Duodenal mucosa (tissue), 2 donors: Measurements from ENCODE around the gene RBBP8NL.

Source experiments
- H3K27ac ChIP-seq: one replicate; pipeline ENCODE4 v1.7.0; 2013; ENCODE audit warnings: low read depth, low read length
- H3K27me3 ChIP-seq, 2 donors: one replicate each; pipeline ENCODE4 v1.7.0; 2013; ENCODE audit warnings: low read length in 2 of 2, control low read depth in 1 of 2; ENCODE audit not compliant: insufficient read depth in 2 of 2, control insufficient read depth in 1 of 2
- H3K36me3 ChIP-seq, 2 donors: one replicate each; pipeline ENCODE4 v1.7.0; 2013; ENCODE audit warnings: low read length in 2 of 2, control low read depth in 1 of 2; ENCODE audit not compliant: insufficient read depth in 2 of 2, control insufficient read depth in 1 of 2
- H3K4me1 ChIP-seq, 2 donors: one replicate each; pipeline ENCODE4 v1.7.0; 2013; ENCODE audit warnings: low read length in 2 of 2, control low read depth in 1 of 2; ENCODE audit not compliant: insufficient read depth in 2 of 2, control insufficient read depth in 1 of 2
- H3K4me3 ChIP-seq, 2 donors: one replicate each; pipeline ENCODE4 v1.7.0; 2013; ENCODE audit warnings: low read length in 2 of 2, low read depth in 1 of 2
- H3K9ac ChIP-seq, 2 donors: one replicate each; pipeline ENCODE4 v1.7.0; 2013; ENCODE audit warnings: low read length in 2 of 2, low read depth in 1 of 2
- H3K9me3 ChIP-seq, 2 donors: one replicate each; pipeline ENCODE4 v1.7.0; 2013; ENCODE audit warnings: low read length in 2 of 2, control low read depth in 1 of 2; ENCODE audit not compliant: control insufficient read depth in 1 of 2

RBBP8NL gene

DNA sequence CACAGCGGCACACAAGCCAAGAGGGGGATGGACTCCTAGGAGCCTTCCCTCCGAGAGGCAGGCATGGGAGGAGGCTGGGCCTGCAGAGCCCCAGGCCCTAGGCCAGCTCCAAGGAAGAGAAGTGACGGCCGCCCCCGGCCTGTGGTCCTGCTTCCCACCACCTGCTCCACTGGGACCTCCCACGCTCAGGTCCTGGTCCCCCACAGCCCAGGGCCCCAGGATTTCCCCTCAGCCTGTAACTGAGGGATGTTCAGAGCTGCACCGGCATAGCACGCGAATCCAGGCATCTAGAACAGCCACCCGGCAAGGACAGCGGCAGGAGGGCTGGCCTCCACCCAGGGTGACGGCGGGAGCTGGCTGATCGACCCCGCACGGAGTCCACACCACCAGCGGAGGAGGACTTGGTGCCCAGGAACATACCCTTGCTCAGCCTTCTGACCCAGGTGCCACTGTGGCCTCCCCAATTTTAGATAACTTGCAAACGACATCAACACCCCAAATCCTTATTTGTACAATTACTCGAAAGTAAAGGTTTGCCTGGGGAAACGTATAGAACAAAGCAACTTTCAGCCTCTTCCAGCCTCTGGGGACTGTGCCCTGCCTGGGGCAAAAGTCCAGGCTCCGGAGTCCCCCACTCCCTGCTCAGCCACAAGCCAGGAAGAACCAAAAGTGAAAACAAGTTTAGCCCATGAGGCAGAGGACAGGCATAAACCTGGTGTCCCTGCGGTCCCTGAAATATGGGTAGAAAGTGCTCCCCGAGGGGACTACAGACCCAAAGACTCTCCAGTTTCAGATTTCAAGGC, 45.0 kb upstream of the RBBP8NL start:
- Histone ChIP-seq H3K4me1 (peaks cover 4 to 8% of the 10 kb centered on the region in 2 donors), H3K27me3 (no peaks in the 10 kb centered on the region), H3K4me3 (peak overlapping the region; percentile 70 to 71), H3K27ac (peak overlapping the region; percentile 77), H3K9ac (peak overlapping the region; percentile 73 to 88), H3K36me3 (no peaks in the 10 kb centered on the region), H3K9me3 (no peaks in the 10 kb centered on the region)

DNA sequence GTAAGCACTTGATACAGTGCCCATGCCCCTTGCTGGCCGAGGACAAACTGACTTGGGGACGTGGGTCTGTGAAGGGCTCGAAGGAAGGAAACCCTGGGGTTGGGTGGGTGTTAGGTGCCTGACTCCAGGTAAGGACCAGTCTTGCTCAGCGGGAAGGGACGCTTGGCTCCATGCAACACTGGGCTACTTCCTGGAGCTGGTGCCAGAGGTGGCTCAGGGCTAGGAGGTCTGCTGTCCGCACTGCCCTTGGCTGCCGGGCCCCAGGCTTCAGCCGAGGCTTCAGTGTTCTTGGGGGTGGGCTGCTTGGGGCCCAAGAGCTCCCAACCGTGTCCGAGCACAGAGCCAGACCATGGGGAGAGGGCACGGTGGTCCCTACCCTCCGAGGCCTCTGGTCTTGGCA, 43.1 kb upstream of the RBBP8NL start:
- Histone ChIP-seq H3K27ac (no peak overlapping the region), H3K36me3 (no peaks in the 10 kb centered on the region), H3K4me3 (no peak overlapping the region), H3K9me3 (no peaks in the 10 kb centered on the region), H3K27me3 (no peaks in the 10 kb centered on the region), H3K9ac (no peak overlapping the region), H3K4me1 (peaks cover 4 to 8% of the 10 kb centered on the region in 2 donors)

DNA sequence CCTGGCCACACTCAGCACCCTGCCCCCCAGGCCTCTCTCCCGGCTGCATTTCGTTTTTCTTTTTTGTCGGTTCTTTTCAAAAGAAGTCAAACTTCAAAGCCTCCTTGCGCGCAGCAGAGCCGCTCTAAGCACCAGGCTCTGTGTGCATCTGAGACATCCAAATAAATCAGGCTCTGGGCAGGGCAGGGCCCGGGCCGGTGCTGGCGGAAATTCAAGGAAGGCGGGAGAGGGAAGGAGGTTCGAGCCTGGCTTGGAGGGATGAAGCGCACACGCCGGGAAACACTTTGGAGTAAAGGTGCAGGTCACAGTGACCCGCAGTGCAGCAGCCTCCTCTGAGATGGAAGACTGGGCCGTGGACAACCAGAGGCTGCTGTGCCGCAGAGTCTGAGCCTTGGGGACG, 42.7 kb upstream of the RBBP8NL start:
- no peak overlapping the region for H3K27ac ChIP-seq
- H3K36me3 ChIP-seq: no peaks in the 10 kb centered on the region
- H3K4me3 ChIP-seq: no peak overlapping the region
- peaks cover 4 to 8% of the 10 kb centered on the region in 2 donors for H3K4me1 ChIP-seq
- no peak overlapping the region for H3K9ac ChIP-seq
- no peaks in the 10 kb centered on the region for H3K27me3 ChIP-seq
- no peaks in the 10 kb centered on the region for H3K9me3 ChIP-seq

DNA sequence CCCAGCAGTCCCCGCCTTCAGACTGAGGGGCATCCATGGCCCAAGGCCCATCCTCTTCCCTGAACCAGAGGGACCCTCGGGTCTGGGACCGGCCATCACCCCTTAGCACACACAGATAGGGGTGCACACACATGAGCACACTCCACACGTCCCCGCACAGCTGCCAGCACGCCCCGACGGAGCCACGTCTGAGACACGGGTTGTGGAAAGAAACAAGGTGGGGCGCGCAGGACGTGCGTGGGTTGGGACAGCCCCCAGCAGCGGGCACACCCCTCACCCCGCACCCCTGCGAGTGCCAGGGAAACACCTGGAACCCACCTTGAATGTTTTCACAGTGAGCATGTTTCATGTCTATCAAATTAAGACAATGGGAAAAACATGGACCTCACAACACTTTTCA, 42.0 kb upstream of the RBBP8NL start:
- Histone ChIP-seq H3K36me3 (no peaks in the 10 kb centered on the region), H3K4me1 (peaks cover 4 to 8% of the 10 kb centered on the region in 2 donors), H3K9me3 (no peaks in the 10 kb centered on the region), H3K27me3 (no peaks in the 10 kb centered on the region), H3K27ac (no peak overlapping the region), H3K9ac (no peak overlapping the region), H3K4me3 (no peak overlapping the region)

DNA sequence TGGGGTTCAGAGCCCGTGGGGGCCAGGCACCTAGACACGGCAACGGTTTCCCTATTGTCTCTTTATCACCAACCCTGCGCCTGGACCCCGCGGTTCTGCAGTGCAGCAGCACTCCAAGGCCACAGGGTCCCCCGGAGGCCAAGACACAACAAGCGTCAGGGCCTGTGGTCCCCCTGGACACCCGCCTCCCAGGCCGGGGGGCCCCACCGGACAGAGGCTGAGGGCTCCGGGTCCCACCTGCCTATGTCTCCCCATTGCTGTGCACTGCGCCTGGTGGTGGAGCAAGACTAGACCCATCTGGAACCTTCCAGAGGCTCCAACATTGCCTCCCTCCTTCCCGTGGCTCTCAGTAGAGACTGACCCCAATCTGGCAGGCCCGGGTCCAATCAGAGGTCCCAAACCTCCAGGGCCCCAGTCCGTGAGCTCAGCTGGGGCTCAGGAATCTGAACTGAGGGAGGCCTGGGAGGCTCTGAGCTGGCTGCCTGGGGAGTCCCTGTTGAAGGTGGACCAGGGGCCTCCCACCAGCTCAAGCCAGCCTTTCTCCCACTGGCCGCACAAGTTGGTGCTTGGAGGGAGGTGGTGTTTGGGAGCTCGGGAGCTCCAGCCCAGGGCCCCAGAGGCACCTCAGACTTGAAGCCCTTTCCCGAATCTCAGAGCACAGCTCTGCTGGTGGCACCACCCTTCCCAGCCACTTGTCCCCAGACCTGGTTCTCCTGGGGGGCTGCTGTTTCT, 39.6 kb upstream of the RBBP8NL start:
- peaks cover 4% of the 10 kb centered on the region in 2 donors for H3K4me1 ChIP-seq
- no peaks in the 10 kb centered on the region for H3K27me3 ChIP-seq
- H3K9ac ChIP-seq: no peak overlapping the region
- H3K9me3 ChIP-seq: no peaks in the 10 kb centered on the region
- H3K36me3 ChIP-seq: peaks cover 0 to 4% of the 10 kb centered on the region in 2 donors
- no peak overlapping the region for H3K27ac ChIP-seq
- H3K4me3 ChIP-seq: no peak overlapping the region

DNA sequence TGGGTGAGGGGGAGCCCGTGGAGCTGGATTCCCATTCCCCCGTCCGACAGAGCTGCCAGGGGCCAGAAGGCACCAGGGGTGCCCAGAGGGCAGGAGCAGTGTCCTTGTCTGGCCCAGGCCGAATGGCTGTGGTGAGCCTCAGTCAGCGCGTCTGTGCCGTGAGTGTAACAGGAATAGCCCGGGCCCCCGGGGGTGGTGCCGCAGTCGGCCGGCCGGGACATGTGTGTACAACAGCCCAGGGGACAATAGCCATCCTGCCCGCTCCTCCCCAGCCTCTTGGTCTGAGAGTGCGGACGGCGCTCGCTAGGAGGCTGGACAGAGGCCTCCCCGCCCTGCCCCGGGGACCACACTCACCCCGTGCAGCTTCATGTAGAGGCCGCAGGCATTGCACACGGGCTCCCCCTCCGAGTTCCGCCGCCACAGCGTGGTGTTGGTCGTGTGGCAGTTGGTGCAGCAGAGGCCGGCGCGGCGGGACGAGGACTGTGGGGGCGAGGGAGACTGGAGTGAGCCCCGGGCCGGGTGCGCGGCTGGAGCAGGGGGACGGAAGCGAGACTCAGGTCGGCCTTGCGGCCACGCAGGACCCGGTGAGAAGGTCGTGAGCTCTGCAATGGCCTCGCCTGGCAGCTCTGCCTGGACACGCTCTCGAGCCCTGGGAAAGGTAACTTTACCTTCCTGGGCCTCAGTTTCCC, 38.9 kb upstream of the RBBP8NL start:
- Histone ChIP-seq H3K4me3 (no peak overlapping the region), H3K9me3 (no peaks in the 10 kb centered on the region), H3K9ac (no peak overlapping the region), H3K27ac (no peak overlapping the region), H3K27me3 (no peaks in the 10 kb centered on the region), H3K4me1 (peaks cover 6 to 7% of the 10 kb centered on the region in 2 donors), H3K36me3 (peaks cover 0 to 4% of the 10 kb centered on the region in 2 donors)

DNA sequence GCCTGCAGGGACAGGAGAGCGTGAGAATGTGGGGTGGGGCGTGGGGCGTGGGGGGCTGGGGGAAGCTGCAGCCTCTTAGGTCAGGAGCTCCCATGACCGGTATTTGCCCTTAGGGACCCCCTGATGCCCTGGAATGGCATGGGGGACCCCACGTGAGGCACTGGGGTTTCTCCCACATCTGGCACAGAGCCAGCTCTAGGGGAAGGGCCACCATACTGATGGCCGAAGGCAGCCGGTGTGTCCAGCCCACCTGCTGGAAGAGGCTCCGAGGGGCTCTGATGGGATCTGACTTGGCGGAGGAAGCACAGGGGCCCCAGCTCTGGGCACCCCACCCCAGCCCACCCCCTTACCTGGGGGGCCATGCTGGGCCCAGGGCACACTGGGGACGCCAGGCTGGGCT, 37.7 kb upstream of the RBBP8NL start:
- H3K9me3 ChIP-seq: no peaks in the 10 kb centered on the region
- peaks cover 0 to 4% of the 10 kb centered on the region in 2 donors for H3K36me3 ChIP-seq
- H3K27ac ChIP-seq: no peak overlapping the region
- peaks cover 9% of the 10 kb centered on the region in 2 donors for H3K4me1 ChIP-seq
- no peak overlapping the region for H3K9ac ChIP-seq
- H3K27me3 ChIP-seq: no peaks in the 10 kb centered on the region
- no peak overlapping the region for H3K4me3 ChIP-seq

DNA sequence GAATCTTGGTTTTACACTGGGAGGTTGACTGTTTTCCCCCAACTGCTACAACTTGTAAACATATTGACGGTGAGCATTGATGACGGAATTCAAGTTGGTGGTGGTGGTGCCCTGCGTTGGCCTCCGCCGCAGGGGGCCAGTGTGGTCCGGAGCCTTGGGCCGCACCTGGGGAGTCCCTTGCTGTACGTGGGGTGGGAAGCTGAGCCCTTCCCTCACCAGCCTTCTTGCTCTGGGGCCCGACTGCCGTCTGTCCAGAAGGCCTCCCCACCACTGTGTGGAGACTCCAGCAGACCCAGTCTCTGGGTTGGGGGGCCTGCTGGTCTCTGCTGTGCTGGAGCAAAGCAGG, 37.1 kb upstream of the RBBP8NL start:
- no peak overlapping the region for H3K9ac ChIP-seq
- H3K4me1 ChIP-seq: peaks cover 9% of the 10 kb centered on the region in 2 donors
- H3K36me3 ChIP-seq: peaks cover 0 to 4% of the 10 kb centered on the region in 2 donors
- no peaks in the 10 kb centered on the region for H3K27me3 ChIP-seq
- no peaks in the 10 kb centered on the region for H3K9me3 ChIP-seq
- no peak overlapping the region for H3K27ac ChIP-seq
- H3K4me3 ChIP-seq: no peak overlapping the region

DNA sequence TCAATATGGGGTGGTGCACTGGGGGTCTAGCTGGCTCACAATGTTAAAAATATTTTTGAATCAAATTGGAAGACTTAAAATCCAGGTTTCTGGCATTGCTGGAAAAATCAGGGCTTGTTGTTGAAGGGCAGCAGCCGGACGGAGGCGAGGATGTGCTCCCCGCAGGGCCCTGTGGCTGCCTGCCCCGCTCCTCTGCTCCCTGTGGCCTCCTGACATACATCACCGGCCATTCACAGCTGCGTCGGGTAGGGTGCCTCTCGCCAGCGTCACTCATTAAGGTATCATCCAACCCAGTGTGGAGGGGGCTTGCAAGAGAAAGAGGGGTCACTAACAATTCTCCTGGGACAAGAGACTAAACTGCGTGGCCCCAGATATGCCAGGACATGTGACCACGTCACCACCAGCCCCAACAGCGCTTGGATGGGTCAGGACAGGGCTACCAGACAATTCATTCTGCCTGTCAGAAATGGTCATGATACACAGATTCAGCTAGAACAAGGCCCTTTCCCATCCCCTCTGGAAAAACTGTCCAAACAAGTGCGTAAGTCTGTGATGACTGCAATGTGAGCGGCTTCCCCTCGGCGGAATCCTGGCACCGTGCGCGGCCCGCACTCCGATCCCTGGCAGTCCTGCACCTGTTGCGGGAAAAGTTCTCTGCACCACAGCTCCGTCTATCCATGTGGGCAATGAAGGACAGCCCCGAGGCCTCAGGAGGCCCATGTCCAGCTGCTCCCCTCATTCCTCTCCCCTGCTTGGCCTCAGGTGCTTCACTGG, 36.5 kb upstream of the RBBP8NL start:
- Histone ChIP-seq H3K4me3 (no peak overlapping the region), H3K9ac (no peak overlapping the region), H3K36me3 (peaks cover 0 to 4% of the 10 kb centered on the region in 2 donors), H3K9me3 (no peaks in the 10 kb centered on the region), H3K27me3 (no peaks in the 10 kb centered on the region), H3K27ac (no peak overlapping the region), H3K4me1 (peaks cover 9% of the 10 kb centered on the region in 2 donors)
